ENCODE results near the gene SMPD1.
"Not testable (repeated sequence)": the region's sequence is repeated elsewhere in the genome, so short reads cannot be mapped to it uniquely, and the experiment has no call there.

Gene SMPD1

GRCh38 chr11:6388748-6389147 is 1.5 kb upstream of the SMPD1 start:
- no peak for DNase-seq (ENCODE audit: extremely low read depth, low read depth)
- TF ChIP-seq CTCF (IDR thresholded peaks at IDR 0.05; ENCODE audit: low read depth, low read length, missing control alignments): no peak
- no peak overlapping the region for H3K4me3 ChIP-seq (replicated peaks; ENCODE audit: low read depth, low read length)

- peak overlapping the region; percentile 69 for H3K4me3 ChIP-seq (replicated peaks; ENCODE audit: low read depth, low read length)
- DNase-seq (ENCODE audit: extremely low read depth, low read depth): no peak
- no peak for TF ChIP-seq CTCF (IDR thresholded peaks at IDR 0.05; ENCODE audit: low read depth, low read length, missing control alignments)
Observed at GRCh38 chr11:6390718-6391469, 620 bp downstream of the SMPD1 start.

GRCh38 chr11:6391537-6392134 is 1.4 kb downstream of the SMPD1 start:
- H3K4me3 ChIP-seq (replicated peaks; ENCODE audit: low read depth, low read length): no peak overlapping the region
- DNase-seq (ENCODE audit: extremely low read depth, low read depth): no peak
- TF ChIP-seq CTCF (IDR thresholded peaks at IDR 0.05; ENCODE audit: low read depth, low read length, missing control alignments): no peak

GRCh38 chr11:6392251-6392650 is 2.0 kb downstream of the SMPD1 start:
- not testable (repeated sequence) for H3K4me3 ChIP-seq (replicated peaks; ENCODE audit: low read depth, low read length); DNase-seq (ENCODE audit: extremely low read depth, low read depth)

- TF ChIP-seq CTCF (IDR thresholded peaks at IDR 0.05; ENCODE audit: low read depth, low read length, missing control alignments): no peak
- no peak for DNase-seq (ENCODE audit: extremely low read depth, low read depth)
- no peak overlapping the region for H3K4me3 ChIP-seq (replicated peaks; ENCODE audit: low read depth, low read length)
Observed at GRCh38 chr11:6393989-6394670, 3.9 kb downstream of the SMPD1 start.

GRCh38 chr11:6395470-6396060 is 5.3 kb downstream of the SMPD1 start:
- H3K4me3 ChIP-seq (replicated peaks; ENCODE audit: low read depth, low read length): no peak overlapping the region
- no peak for TF ChIP-seq CTCF (IDR thresholded peaks at IDR 0.05; ENCODE audit: low read depth, low read length, missing control alignments)
- no peak for DNase-seq (ENCODE audit: extremely low read depth, low read depth)

GRCh38 chr11:6397156-6397555 is 6.9 kb downstream of the SMPD1 start:
- no peak for TF ChIP-seq CTCF (IDR thresholded peaks at IDR 0.05; ENCODE audit: low read depth, low read length, missing control alignments)
- no peak for DNase-seq (ENCODE audit: extremely low read depth, low read depth)
- no peak overlapping the region for H3K4me3 ChIP-seq (replicated peaks; ENCODE audit: low read depth, low read length)

Data from HFF-Myc (cell line).